GM12874 (cell line): ENCODE results near the gene RPL28.

Experiments
- CTCF ChIP-seq: IDR thresholded peaks from 2 replicates; pipeline ENCODE4 v1.5.1; 2011; ENCODE audit warnings: low read depth, mild to moderate bottlenecking, control low read depth, low read length, moderate library complexity; ENCODE audit not compliant: insufficient read depth

The RPL28 gene

GRCh38 chr19:55434356-55434919 is 48.7 kb downstream of the RPL28 start:
- no peak for TF ChIP-seq CTCF

- no peak for TF ChIP-seq CTCF
Observed at GRCh38 chr19:55435020-55435419, 49.3 kb downstream of the RPL28 start.

GRCh38 chr19:55436847-55437246 is 51.1 kb downstream of the RPL28 start:
- TF ChIP-seq CTCF: no peak

GRCh38 chr19:55437410-55437809 is 51.7 kb downstream of the RPL28 start:
- no peak for TF ChIP-seq CTCF

- TF ChIP-seq CTCF: no peak
Observed at GRCh38 chr19:55439052-55439451, 53.3 kb downstream of the RPL28 start.

GRCh38 chr19:55440411-55441105 is 54.8 kb downstream of the RPL28 start:
- no peak for TF ChIP-seq CTCF

GRCh38 chr19:55441319-55441691 is 55.6 kb downstream of the RPL28 start:
- no peak for TF ChIP-seq CTCF
